Astrocyte of the cerebellum (primary cell): Measurements from ENCODE around the gene NEURL1.
"Not testable (repeated sequence)": the region's sequence is repeated elsewhere in the genome, so short reads cannot be mapped to it uniquely, and the experiment has no call there.

Source experiments
- DNase-seq: peaks from one replicate; pipeline ENCODE4 v3.0.0-alpha.2; 2011; ENCODE audit warnings: low read depth
- H3K4me3 ChIP-seq: 2 replicates; pipeline ENCODE4 v1.5.1; 2011; ENCODE audit warnings: mild to moderate bottlenecking, low read depth, low read length, moderate library complexity
- CTCF ChIP-seq: IDR thresholded peaks from 2 replicates; pipeline ENCODE4 v1.5.1; 2012; ENCODE audit warnings: low read length, low read depth, moderate library complexity, mild to moderate bottlenecking; ENCODE audit errors: missing control alignments
- in situ Hi-C: cut with HindIII; loops from 2 replicates; pipeline ENCODE4 v1.10.0; 2017; ENCODE audit warnings: low sequenced_read_pairs

The NEURL1 gene

GRCh38 chr10:103630156-103630555, 136.7 kb downstream of the NEURL1 start:
- no peak for TF ChIP-seq CTCF
- H3K4me3 ChIP-seq, result no peak overlapping the region
- no peak for DNase-seq
- in situ Hi-C loops, result no loop called here

GRCh38 chr10:103632247-103632642, 138.7 kb downstream of the NEURL1 start:
- TF ChIP-seq CTCF, result no peak

GRCh38 chr10:103632871-103633270, 139.4 kb downstream of the NEURL1 start:
- H3K4me3 ChIP-seq, in situ Hi-C loops, DNase-seq: not testable (repeated sequence)

More at GRCh38 chr10:103632247-103632642, 138.7 kb downstream of the NEURL1 start:
- DNase-seq, result no peak
- no peak overlapping the region for H3K4me3 ChIP-seq
- in situ Hi-C loops, result no loop called here

GRCh38 chr10:103633846-103634245, 140.3 kb downstream of the NEURL1 start:
- H3K4me3 ChIP-seq, result no peak overlapping the region
- DNase-seq, result no peak
- TF ChIP-seq CTCF, result no peak
- in situ Hi-C loops, result no loop called here

GRCh38 chr10:103635580-103635979, 142.1 kb downstream of the NEURL1 start:
- no peak overlapping the region for H3K4me3 ChIP-seq
- in situ Hi-C loops, result no loop called here
- no peak for TF ChIP-seq CTCF
- no peak for DNase-seq

GRCh38 chr10:103636492-103636891, 143.0 kb downstream of the NEURL1 start:
- no peak for TF ChIP-seq CTCF
- in situ Hi-C loops, result no loop called here

GRCh38 chr10:103637011-103637410, 143.5 kb downstream of the NEURL1 start:
- no peak for TF ChIP-seq CTCF
- no peak for DNase-seq
- no peak overlapping the region for H3K4me3 ChIP-seq
- in situ Hi-C loops, result no loop called here

More at GRCh38 chr10:103636492-103636891, 143.0 kb downstream of the NEURL1 start:
- DNase-seq, result no peak
- H3K4me3 ChIP-seq, result no peak overlapping the region
